HG03097 (cell line): ENCODE data around the gene SHANK1.
"Not testable (repeated sequence)": the region's sequence is repeated elsewhere in the genome, so short reads cannot be mapped to it uniquely, and the experiment has no call there.

Source experiments
- ATAC-seq: cut with Tn5 transposase; IDR thresholded peaks from one replicate; pipeline ENCODE4 v1.9.1; 2021; ENCODE audit not compliant: unreplicated experiment, low FRiP score

The SHANK1 gene

GRCh38 chr19:50719566-50719965, at the start of gene SHANK1:
Gene SHANK1 (minus strand): TSS chr19:50719802. CDS start chr19:50716919, 2,883 bp downstream.
- no peak for ATAC-seq

- ATAC-seq = no peak
Observed at GRCh38 chr19:50768277-50768676, 48.7 kb upstream of the SHANK1 start.

GRCh38 chr19:50767263-50767662, 47.7 kb upstream of the SHANK1 start:
- not testable (repeated sequence) for ATAC-seq

GRCh38 chr19:50766746-50767145, 47.1 kb upstream of the SHANK1 start:
- ATAC-seq = not testable (repeated sequence)

GRCh38 chr19:50764409-50764808, 44.8 kb upstream of the SHANK1 start:
- ATAC-seq = no peak

- not testable (repeated sequence) for ATAC-seq
Observed at GRCh38 chr19:50763521-50763920, 43.9 kb upstream of the SHANK1 start.

GRCh38 chr19:50761501-50761900, 41.9 kb upstream of the SHANK1 start:
- not testable (repeated sequence) for ATAC-seq

GRCh38 chr19:50759886-50760285, 40.3 kb upstream of the SHANK1 start:
- no peak for ATAC-seq

GRCh38 chr19:50759076-50759475, 39.5 kb upstream of the SHANK1 start:
- ATAC-seq = not testable (repeated sequence)

GRCh38 chr19:50757624-50758023, 38.0 kb upstream of the SHANK1 start:
- ATAC-seq = not testable (repeated sequence)

- not testable (repeated sequence) for ATAC-seq
Observed at GRCh38 chr19:50756244-50756643, 36.6 kb upstream of the SHANK1 start.

- ATAC-seq = no peak
Observed at GRCh38 chr19:50753879-50754278, 34.3 kb upstream of the SHANK1 start.

GRCh38 chr19:50750010-50750409, 30.4 kb upstream of the SHANK1 start:
- ATAC-seq = no peak

GRCh38 chr19:50749490-50749889, 29.9 kb upstream of the SHANK1 start:
- ATAC-seq = no peak

- not testable (repeated sequence) for ATAC-seq
Observed at GRCh38 chr19:50747141-50747540, 27.5 kb upstream of the SHANK1 start.

- no peak for ATAC-seq
Observed at GRCh38 chr19:50745221-50745620, 25.6 kb upstream of the SHANK1 start.

- ATAC-seq = no peak
Observed at GRCh38 chr19:50743537-50743936, 23.9 kb upstream of the SHANK1 start.

- ATAC-seq = no peak
Observed at GRCh38 chr19:50741179-50741933, 21.8 kb upstream of the SHANK1 start.

GRCh38 chr19:50739914-50740426, 20.4 kb upstream of the SHANK1 start:
- ATAC-seq = no peak

GRCh38 chr19:50739132-50739913, 19.7 kb upstream of the SHANK1 start:
- ATAC-seq = no peak

- ATAC-seq = no peak
Observed at GRCh38 chr19:50736338-50736737, 16.7 kb upstream of the SHANK1 start.
